Psoas muscle (tissue), 8 donors: ENCODE data around the gene PALLD. TPM values are rescaled to one million over a fixed set of nuclear protein-coding genes. Genes with fewer than 3 reads are reported as not detected.

ENCODE experiments used
- ATAC-seq, 4 donors: fragments of 200-7000 bp; cut with Tn5 transposase; one replicate each; pipeline ENCODE4 v1.9.1; 2020; ENCODE audit warnings: moderate library complexity in 3 of 4, mild to moderate bottlenecking in 2 of 4
- DNase-seq, 2 donors: peaks; one replicate each; pipeline ENCODE4 v3.0.0-alpha.2; 2020
- H3K27ac ChIP-seq: fragments of 200-600 bp; one replicate; pipeline ENCODE4 v1.8.0; 2022
- H3K27me3 ChIP-seq, 3 donors: fragments of 200-600 bp in 1 of 3; one replicate each; pipeline versions ENCODE4 v1.6.1 to v1.8.0; 2013 to 2022; ENCODE audit warnings: low read length in 2 of 3, mild to moderate bottlenecking in 2 of 3, moderate library complexity in 1 of 3; ENCODE audit not compliant: insufficient read depth in 3 of 3
- H3K36me3 ChIP-seq, 2 donors: fragments of 200-600 bp in 1 of 2; one replicate each; pipeline versions ENCODE4 v1.6.1 to v1.8.0; 2013 to 2022; ENCODE audit warnings: low read depth in 1 of 2, mild to moderate bottlenecking in 1 of 2, moderate library complexity in 1 of 2; ENCODE audit not compliant: insufficient read depth in 1 of 2
- H3K4me1 ChIP-seq: fragments of 200-600 bp; one replicate; pipeline ENCODE4 v1.8.0; 2022
- H3K4me3 ChIP-seq: fragments of 200-600 bp; one replicate; pipeline ENCODE4 v1.8.0; 2022; ENCODE audit warnings: mild to moderate bottlenecking
- H3K9me3 ChIP-seq: fragments of 200-600 bp; one replicate; pipeline ENCODE4 v1.8.0; 2022
- WGBS, 3 donors: extraction: QIAGEN DNeasy Blood & Tissue Kit; methylation state at CpG; one replicate each; pipeline versions ENCODE4 v1.1.6 to v1.1.7; 2013; 5-methylcytosine and 5-hydroxymethylcytosine counted together
- intact Hi-C, 2 donors: fragments of 100-400 bp; cut with DNase I; formaldehyde crosslinking; loops; one replicate each; pipeline versions ENCODE4 v1.11.0 to v1.14.2; 2022
- polyA plus RNA-seq, 3 donors: library from polyadenylated mRNA; stranded (reverse); fragments of 200-250 nt; gene quantifications; one replicate each; pipeline ENCODE4 v1.2.3, GENCODE V29; 2013
- total RNA-seq, 4 donors: library from RNA; stranded (reverse); fragmentation: NEBNext Ultra II Directional in 2 of 4; extraction: Animal tissue kit (Norgen Biotek cat#: 25700) in 2 of 4; gene quantifications; one replicate each; pipeline versions ENCODE4 v1.2.1 to v1.2.4, GENCODE V29; 2021 to 2023
- TF ChIP-seq, protein P1 (sequence below): fragments of 200-600 bp; IDR thresholded peaks from one replicate; pipeline ENCODE4 v1.8.0; 2022; ENCODE audit warnings: antibody characterized with exemption
- donor health status: healthy with polysubstance abuse.
- donor health status: DM: no; HTN: no; CAD: no; lungs with moderate emphysema.
- donor health status: Bipolar disorder and iron deficiency.
- donor health status: healthy.
- donor health status: DM: yes; HTN: yes; CAD: no.
- donor health status: DM: no; HTN: no; CAD: no.
- donor health status: DM: no; HTN: no; CAD: no.
- donor health status: DM: yes; HTN: yes; CAD: no.

The PALLD gene
- total and polyA plus RNA-seq, 7 donors: 19.2 to 245 (median 168) TPM

- H3K27me3 ChIP-seq: no peaks in the 10 kb centered on the region
- no peaks in the 10 kb centered on the region for H3K36me3 ChIP-seq
- TF ChIP-seq, protein P1, sequence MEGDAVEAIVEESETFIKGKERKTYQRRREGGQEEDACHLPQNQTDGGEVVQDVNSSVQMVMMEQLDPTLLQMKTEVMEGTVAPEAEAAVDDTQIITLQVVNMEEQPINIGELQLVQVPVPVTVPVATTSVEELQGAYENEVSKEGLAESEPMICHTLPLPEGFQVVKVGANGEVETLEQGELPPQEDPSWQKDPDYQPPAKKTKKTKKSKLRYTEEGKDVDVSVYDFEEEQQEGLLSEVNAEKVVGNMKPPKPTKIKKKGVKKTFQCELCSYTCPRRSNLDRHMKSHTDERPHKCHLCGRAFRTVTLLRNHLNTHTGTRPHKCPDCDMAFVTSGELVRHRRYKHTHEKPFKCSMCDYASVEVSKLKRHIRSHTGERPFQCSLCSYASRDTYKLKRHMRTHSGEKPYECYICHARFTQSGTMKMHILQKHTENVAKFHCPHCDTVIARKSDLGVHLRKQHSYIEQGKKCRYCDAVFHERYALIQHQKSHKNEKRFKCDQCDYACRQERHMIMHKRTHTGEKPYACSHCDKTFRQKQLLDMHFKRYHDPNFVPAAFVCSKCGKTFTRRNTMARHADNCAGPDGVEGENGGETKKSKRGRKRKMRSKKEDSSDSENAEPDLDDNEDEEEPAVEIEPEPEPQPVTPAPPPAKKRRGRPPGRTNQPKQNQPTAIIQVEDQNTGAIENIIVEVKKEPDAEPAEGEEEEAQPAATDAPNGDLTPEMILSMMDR: no peak
- intact Hi-C loops: no loop called here
- WGBS, 3 donors: 52 to 89% (median 68%) methylated on average over 1 of the region's 1 CpG
- H3K4me3 ChIP-seq: no peak overlapping the region
- H3K27ac ChIP-seq: no peak overlapping the region
- no peak for DNase-seq
- H3K9me3 ChIP-seq: peaks cover 3% of the 10 kb centered on the region
- peaks cover 7% of the 10 kb centered on the region for H3K4me1 ChIP-seq
- no peak for ATAC-seq
Observed at GRCh38 chr4:168769837-168770236, 273.0 kb downstream of the PALLD start.

DNA sequence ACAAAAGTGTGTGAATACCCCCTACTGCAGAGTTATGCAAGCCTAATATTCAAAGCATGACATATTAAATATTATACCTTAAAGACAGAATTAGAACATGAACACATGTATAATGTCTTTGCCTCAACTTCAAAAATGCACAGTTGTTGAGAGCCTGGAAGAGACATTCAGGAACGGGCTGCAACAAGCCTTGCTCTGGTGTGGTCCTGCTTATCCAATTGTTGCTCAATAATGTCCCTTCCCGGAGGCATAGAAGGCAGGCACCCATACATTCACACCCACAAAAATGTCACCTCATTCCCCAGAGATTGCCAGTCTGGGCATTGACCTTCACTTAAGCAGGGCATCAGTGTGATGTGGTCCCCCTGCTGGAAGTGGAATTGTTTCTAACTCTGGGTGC lies 274.4 kb downstream of the PALLD start:
- no peak for ATAC-seq
- DNase-seq: no peak
- Histone ChIP-seq H3K27me3 (no peaks in the 10 kb centered on the region), H3K4me1 (no peaks in the 10 kb centered on the region), H3K27ac (no peak overlapping the region), H3K4me3 (no peak overlapping the region), H3K9me3 (peaks cover 12% of the 10 kb centered on the region), H3K36me3 (no peaks in the 10 kb centered on the region)
- intact Hi-C loops: no loop called here
- TF ChIP-seq, protein P1: no peak
- 94 to 95% (median 95%) methylated on average over 2 of the region's 2 CpGs for WGBS, 3 donors

- Histone ChIP-seq H3K4me1 (no peaks in the 10 kb centered on the region), H3K4me3 (no peak overlapping the region)
Observed at GRCh38 chr4:168773388-168774195, 276.7 kb downstream of the PALLD start.

DNA sequence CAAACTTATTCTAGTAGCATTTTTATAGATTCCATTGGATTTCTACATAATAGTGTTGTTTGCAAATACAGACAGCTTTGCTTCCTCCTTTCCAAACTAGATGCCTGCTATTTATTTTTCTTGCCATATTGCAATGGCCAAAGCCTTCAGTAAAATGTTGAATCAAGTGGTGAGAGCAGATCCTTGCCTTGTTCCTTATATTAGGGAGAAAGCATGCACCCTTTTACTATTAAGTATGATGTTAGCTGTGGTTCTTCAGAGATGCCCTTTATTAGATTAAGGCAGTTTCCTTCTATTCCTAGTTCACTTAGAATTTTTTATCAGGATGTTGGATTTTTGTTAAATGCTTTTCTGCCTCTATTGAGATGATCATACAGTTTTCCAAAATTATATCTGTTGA lies 279.5 kb downstream of the PALLD start:
- H3K27me3 ChIP-seq: no peaks in the 10 kb centered on the region
- H3K27ac ChIP-seq: no peak overlapping the region
- H3K9me3 ChIP-seq: peaks cover 20% of the 10 kb centered on the region
- intact Hi-C loops: no loop called here
- ATAC-seq (no peak), DNase-seq (no peak)
- TF ChIP-seq, protein P1: no peak
- H3K4me1 ChIP-seq: no peaks in the 10 kb centered on the region
- no peaks in the 10 kb centered on the region for H3K36me3 ChIP-seq
- H3K4me3 ChIP-seq: no peak overlapping the region

More at GRCh38 chr4:168773388-168774195, 276.7 kb downstream of the PALLD start:
- DNase-seq (no peak), ATAC-seq (no peak)
- Histone ChIP-seq H3K9me3 (peaks cover 20% of the 10 kb centered on the region), H3K27ac (no peak overlapping the region), H3K27me3 (no peaks in the 10 kb centered on the region), H3K36me3 (no peaks in the 10 kb centered on the region)
- intact Hi-C loops: no loop called here
- TF ChIP-seq, protein P1: no peak
- WGBS, 3 donors: 72 to 75% (median 73%) methylated on average over 12 of the region's 12 CpGs
